Measurements from ENCODE around the gene MACROD1. TPM values are rescaled to one million over a fixed set of nuclear protein-coding genes. Genes with fewer than 3 reads are reported as not detected.

Gene MACROD1
- total and polyA plus RNA-seq, 10 donors = 5.1 to 20.3 (median 7.8) TPM

DNA sequence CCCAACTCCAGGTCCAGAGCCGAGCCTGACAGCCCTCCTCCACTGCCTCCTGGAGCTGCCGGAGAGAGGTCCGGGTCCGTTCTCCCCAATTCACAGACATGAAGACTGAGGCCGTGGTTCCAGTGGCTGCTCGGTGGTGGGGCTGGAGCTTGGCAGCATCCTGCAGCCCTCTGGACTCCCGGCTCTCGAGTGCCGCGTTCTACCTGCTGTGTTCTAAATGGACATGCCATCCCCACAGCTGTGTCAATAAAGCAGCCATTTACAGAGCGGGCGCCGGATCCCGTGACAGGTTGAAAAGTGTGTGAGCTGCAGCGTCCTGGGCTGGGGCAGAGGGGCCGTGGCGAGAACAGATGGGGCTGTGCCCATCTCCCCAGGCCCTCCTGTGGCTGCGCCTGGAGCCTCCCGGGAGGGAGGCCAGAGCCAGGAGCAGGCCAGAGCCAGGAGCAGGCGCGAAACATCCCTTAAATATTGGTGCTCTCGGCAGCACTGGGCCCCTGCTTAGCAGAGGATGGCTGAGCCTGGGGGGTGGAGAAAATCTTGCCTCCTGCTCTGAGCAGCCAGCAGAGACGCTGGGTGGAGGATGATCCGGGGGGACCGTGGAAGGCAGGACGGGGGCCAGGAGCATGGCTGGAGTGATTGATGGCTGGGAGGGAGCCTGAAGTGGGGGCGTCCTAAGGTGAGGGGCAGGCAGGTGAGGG is 84.0 kb downstream of the MACROD1 start:
- 86 to 94% (median 89%) methylated on average over 13 to 27 of the region's 27 CpGs for WGBS, 5 donors
- no peaks in the 10 kb centered on the region for H3K9me3 ChIP-seq
- DNase-seq = no peak

GRCh38 chr11:64080390-64080789 is 85.5 kb downstream of the MACROD1 start:
- 88 to 93% (median 91%) methylated on average over 10 of the region's 10 CpGs for WGBS, 5 donors
- no peaks in the 10 kb centered on the region for H3K27me3 ChIP-seq (replicated peaks in 1 of 7)
- TF ChIP-seq CTCF (IDR thresholded peaks at IDR 0.05 in 8 of 11, conservative IDR thresholded peaks at IDR 0.05 in 3 of 11) (no peak), POLR2AphosphoS5 (IDR thresholded peaks at IDR 0.05) (no peak), POLR2A (IDR thresholded peaks at IDR 0.05) (no peak)

More for the DNA sequence above, 84.0 kb downstream of the MACROD1 start:
- no peaks in the 10 kb centered on the region for H3K4me1 ChIP-seq
- H3K4me3 ChIP-seq = no peak overlapping the region
- H3K36me3 ChIP-seq = no peaks in the 10 kb centered on the region
- H3K27ac ChIP-seq = no peak overlapping the region
- no peak for TF ChIP-seq POLR2A (IDR thresholded peaks at IDR 0.05)
- no peak for TF ChIP-seq POLR2AphosphoS5 (IDR thresholded peaks at IDR 0.05)
- no peak for TF ChIP-seq CTCF (IDR thresholded peaks at IDR 0.05 in 8 of 11, conservative IDR thresholded peaks at IDR 0.05 in 3 of 11)
- H3K27me3 ChIP-seq (replicated peaks in 1 of 7) = no peaks in the 10 kb centered on the region
- intact Hi-C loops (cut with DNase I; ENCODE audit: low total_unique reads) = no loop called here

DNA sequence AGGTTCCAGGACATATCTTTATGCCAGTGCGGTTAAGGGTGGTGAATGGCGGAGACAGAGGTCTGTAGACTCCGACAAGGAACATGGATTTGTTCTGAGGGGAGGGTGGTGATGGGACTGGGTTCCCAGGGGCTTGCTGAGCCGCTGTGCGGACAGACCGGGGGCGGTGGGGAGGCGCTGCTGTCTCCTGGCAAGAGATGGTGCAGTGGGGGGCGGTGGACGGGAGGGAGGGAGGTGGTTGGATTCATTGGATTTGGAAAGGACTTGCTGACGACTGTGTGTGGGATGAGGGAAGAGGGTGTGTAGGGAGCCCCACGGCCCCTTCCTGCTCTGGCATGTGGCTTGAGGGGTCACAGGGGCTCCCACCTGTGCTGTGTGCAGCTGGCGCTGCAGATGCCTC is 87.0 kb downstream of the MACROD1 start:
- H3K36me3 ChIP-seq = no peaks in the 10 kb centered on the region
- H3K27me3 ChIP-seq (replicated peaks in 1 of 7) = no peaks in the 10 kb centered on the region
- no peaks in the 10 kb centered on the region for H3K9me3 ChIP-seq
- WGBS, 5 donors = 73 to 84% (median 81%) methylated on average over 13 of the region's 13 CpGs
- H3K4me3 ChIP-seq = no peak overlapping the region
- no peak overlapping the region for H3K27ac ChIP-seq
- peaks cover 0 to 9% (median 3%) of the 10 kb centered on the region in 6 donors for H3K4me1 ChIP-seq
- no peak for DNase-seq
- intact Hi-C loops (cut with DNase I; ENCODE audit: low total_unique reads) = no loop called here
- TF ChIP-seq POLR2AphosphoS5 (IDR thresholded peaks at IDR 0.05) = no peak
- no peak for TF ChIP-seq POLR2A (IDR thresholded peaks at IDR 0.05)

More at GRCh38 chr11:64080390-64080789, 85.5 kb downstream of the MACROD1 start:
- no peak for DNase-seq
- H3K9me3 ChIP-seq = no peaks in the 10 kb centered on the region
- H3K4me3 ChIP-seq = no peak overlapping the region
- H3K36me3 ChIP-seq = no peaks in the 10 kb centered on the region
- no peaks in the 10 kb centered on the region for H3K4me1 ChIP-seq
- intact Hi-C loops (cut with DNase I; ENCODE audit: low total_unique reads) = no loop called here
- H3K27ac ChIP-seq = no peak overlapping the region

GRCh38 chr11:64078284-64078683 is 87.6 kb downstream of the MACROD1 start:
- DNase-seq = no peak
- intact Hi-C loops (cut with DNase I; ENCODE audit: low total_unique reads) = no loop called here
- TF ChIP-seq POLR2A (IDR thresholded peaks at IDR 0.05) = no peak
- TF ChIP-seq CTCF (IDR thresholded peaks at IDR 0.05 in 8 of 11, conservative IDR thresholded peaks at IDR 0.05 in 3 of 11) = no peak
- TF ChIP-seq POLR2AphosphoS5 (IDR thresholded peaks at IDR 0.05) = no peak
- Histone ChIP-seq H3K4me3 (no peak overlapping the region), H3K36me3 (no peaks in the 10 kb centered on the region), H3K9me3 (no peaks in the 10 kb centered on the region), H3K27ac (no peak overlapping the region), H3K4me1 (peaks cover 0 to 12% (median 4%) of the 10 kb centered on the region in 6 donors), H3K27me3 (replicated peaks in 1 of 7) (no peaks in the 10 kb centered on the region)
- WGBS, 5 donors = 73 to 86% (median 84%) methylated on average over 11 of the region's 11 CpGs

Data from spleen (tissue), 11 donors.